NCI-H1436 treated with DMSO at 0.1 percent for 48 hours (cell line): Measurements from ENCODE around the gene CLOCK.

ENCODE experiments used
- DNase-seq: peaks from one replicate; lab custom pipeline; 2025; lab: John Stamatoyannopoulos, UW

Gene CLOCK

DNA sequence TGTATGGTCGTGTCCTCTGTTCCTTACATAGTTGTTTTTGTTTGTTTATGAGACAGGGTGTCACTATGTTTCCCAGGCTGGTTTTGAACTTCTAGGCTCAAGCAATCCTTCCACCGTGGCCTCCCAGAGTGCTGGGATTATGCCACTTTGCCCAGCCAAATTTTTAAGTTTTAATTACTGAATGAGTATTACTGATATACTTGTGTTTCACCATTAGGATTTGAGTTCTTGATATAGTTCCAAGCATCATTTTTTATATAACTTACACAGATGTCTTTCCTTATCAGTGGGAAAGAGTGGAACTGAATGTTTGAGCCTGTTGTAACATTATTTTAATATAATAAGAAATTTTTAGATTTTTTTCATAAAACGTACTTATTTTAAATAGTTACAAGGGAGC, 130.5 kb downstream of the CLOCK start:
- DNase-seq, result no peak

DNA sequence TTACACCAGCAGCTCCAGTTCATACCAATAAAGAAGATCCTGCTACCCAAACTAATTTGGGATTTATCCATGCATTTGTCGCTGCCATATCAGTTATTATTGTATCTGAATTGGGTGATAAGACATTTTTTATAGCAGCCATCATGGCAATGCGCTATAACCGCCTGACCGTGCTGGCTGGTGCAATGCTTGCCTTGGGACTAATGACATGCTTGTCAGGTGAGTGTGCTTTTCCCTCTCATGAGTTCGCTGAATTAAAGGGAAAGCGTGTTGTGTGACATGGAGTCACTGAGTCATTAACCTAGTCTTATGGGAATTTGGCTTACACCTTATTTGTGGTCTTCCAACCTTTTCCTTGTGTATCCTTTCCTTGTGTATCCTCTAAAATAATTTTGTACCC, 135.1 kb downstream of the CLOCK start:
- DNase-seq, result no peak

DNA sequence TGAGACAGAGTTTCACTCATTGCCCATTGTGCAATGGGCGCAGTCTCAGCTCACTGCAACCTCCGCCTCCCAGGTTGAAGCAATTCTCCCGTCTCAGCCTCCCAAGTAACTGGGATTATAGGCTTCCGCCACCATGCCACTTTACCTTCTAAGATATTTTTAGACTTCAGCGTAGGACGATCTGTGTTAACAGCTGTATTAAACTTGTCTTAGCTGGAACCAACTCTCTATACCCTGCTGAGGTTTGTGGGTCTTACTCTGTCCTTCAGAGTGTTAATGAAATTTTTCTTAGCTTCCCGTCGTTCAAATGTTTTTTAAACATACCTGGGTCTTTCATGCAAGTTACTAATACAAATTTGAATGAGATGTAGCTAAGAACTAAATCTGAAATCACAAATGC, 136.3 kb downstream of the CLOCK start:
- no peak for DNase-seq

DNA sequence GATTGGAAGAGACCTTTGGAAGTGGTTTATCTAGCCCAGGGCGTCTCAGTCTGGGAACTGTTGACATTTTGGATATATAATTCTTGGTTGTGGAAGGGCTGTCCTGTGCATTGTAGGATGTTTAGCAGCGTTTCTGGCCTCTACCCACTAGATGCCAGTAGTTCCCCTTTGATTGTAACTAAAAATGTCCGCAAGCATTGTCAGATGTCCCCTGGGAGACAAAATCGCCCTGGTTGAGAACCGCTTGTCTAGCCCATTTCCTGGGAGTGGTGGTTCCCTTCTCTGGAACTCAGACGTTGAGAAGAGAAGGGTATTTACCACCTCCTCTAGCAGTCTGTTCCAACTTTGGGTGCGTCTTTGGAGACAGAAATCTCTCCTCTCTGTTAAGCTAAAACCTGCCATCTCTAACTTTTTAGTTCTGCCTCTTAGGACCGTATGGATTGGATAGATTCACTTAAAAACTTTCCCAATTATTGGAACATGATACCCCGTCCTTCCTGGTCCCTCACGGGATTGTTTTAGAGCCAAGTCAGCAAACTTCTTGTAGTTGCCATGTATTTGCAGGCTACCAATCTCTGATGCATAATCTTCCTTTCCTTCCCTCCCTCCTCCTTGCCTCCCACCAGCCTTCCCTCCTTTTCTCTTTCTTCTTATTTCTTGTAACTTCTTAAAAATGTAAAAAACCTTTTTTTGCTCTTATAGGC, 137.1 kb downstream of the CLOCK start:
- no peak for DNase-seq

DNA sequence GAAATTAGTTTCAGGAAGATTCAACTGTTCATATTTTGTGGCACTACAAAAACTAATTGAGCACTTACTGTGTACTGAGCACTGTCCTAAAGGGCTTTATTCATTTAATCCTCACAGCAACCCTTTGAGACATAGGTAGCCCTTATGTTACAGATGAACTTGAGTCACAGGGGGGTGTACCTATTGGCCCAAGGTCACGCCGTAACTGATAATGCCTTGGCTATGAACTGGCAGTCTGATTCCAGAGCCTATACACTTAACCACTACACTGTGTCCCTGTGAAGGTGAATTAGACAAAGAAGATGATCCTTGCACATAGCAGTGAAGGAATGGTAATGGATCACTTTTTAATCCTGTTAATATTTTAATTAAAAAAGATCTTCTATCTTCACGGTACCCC, 138.9 kb downstream of the CLOCK start:
- no peak for DNase-seq

DNA sequence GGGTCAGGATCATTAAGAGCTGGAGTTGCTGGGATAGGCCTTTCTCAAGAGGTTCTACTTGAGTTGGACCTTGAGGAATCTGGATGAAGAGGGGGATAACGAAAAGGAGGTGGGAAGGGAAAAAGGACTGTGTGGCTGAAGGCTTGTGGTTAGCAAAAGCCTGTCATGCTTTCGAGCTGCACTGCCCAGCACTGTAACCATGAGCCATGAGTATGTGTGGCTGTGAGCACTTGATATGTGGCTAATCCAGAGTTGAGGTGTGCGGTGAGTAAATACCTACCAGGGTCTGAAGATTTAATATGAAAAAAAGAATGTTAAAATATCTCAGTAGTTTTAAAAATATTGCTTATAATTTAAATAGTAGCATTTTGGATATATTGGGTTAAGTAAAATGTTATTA, 139.6 kb downstream of the CLOCK start:
- no peak for DNase-seq

DNA sequence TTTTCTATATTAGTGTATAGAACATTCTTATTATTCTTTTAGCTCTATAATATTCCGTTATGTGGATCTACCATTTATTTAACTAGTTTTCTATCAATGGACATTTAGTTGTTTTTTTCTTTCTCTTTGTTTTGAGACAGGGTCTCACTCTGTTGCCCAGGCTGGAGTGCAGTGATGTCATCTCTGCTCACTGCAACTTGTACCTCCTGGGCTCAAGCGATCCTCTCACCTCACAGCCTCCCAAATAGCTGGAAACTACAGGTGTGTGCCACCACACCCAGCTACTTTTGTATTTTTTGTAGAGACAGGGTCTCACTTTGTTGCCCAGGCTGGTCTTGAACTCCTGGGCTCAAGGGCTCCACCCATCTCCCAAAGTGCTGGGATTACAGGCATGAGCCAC, 140.2 kb downstream of the CLOCK start:
- DNase-seq, result no peak

DNA sequence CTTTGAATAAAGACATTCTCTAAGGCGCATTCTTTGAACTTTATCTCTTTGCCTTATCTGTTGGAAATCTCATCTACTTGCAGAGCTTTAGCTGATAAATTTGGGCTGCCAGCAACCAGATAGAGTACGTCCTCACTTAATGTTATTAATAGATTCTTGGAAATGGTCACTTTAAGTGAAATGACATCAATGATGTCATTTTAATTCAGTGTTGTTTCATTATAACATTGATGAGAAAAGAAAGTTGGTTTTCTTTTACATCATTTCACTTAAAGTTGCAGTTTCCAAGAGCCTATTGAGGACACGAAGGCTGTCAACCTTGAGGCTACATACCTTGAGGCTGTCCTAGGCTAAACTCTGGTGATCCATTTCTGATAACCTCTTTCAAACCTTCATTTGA, 141.6 kb downstream of the CLOCK start:
- no peak for DNase-seq

DNA sequence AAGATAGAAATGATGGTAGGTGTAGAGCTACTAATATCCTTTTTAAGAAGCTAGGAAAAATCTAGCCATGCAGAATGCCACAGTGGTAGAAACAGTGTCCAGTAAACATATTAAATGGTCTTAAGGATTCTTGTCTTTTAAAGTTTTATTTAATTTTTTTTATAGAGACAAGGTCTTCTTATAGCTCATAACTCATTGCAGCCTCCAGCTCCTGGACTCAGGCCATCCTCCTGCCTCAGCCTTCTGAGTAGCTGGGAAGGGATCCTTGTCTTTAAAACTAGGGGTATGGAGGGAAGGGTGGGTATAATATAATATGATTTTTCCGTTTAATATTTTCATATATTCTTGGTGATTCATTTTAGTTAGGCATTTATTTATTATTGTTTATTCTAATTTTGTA, 147.1 kb downstream of the CLOCK start:
- DNase-seq, result no peak

DNA sequence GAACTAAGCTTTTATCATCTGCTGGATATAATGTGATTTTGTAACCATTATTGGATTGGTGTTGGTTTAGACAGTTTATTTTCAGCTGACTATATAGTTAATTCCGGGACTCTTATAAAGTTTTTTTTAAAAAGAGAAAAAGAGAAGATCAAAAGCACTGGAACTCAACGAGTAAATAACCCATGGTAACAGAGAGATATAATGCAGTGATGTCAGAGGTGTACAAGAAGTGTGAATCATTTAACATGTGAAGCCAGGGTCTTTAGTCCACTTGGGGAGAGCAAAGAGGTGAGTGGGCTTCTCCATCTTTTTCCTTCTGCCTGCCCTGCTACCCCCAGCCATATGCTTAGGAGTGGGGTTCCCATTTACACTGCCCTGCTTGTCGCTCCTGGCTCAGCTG, 147.7 kb downstream of the CLOCK start:
- DNase-seq, result no peak

DNA sequence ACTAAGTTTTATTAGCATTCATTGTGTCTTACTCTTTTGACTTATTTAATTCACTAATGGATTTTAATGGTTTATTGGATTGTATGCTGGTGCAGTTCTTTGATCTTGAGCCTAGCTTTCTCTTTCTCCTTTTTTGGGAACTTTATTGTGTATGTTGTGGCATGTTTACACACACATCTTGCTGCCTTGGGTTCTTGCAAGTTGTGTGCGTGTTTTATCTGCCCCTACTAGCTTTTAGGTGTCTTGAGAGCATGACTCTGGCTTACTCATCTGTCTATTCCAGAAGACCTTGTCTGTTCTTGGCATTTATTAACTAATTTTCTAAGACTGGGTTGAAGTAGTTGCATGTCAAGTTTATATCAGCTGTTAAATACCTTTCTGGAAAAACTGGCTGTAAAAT, 148.2 kb downstream of the CLOCK start:
- no peak for DNase-seq

DNA sequence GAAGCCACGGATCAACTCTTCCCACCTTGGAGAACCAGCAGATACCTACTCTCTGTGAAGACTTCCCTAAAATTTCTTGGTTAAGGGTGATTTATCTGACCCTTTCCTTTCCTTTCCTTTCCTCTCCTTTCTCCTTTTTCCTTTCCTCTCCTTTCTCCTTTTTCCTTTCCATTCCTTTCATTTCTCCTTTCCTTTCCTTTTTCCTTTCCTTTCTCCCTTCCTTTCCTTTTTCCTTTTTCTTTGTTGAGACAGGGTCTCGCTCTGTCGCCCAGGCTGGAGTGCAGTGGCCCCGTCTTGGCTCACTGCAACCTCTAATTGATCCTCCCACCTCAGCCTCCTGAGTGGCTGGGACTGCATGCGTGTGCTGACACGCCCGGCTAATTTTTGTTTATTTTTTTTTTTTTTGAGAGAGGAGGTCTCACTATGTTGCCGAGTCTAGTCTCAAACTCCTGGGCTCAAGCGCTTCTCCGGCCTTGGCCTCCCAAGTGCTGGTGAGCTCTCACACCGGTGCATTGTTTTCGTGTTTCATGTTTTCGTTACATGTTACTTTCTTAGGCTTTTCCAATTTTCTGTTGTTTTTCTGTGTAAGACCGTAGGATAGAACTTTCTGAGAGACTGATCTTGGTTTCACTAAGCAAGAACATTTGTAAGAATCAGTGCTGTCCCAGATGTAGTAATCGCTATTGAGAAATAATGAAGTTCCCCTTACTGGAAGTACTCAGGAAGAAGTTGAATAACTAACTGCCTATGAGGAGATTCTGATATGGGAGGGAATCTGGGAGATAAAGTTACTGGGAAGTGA, 149.0 kb downstream of the CLOCK start:
- no peak for DNase-seq

DNA sequence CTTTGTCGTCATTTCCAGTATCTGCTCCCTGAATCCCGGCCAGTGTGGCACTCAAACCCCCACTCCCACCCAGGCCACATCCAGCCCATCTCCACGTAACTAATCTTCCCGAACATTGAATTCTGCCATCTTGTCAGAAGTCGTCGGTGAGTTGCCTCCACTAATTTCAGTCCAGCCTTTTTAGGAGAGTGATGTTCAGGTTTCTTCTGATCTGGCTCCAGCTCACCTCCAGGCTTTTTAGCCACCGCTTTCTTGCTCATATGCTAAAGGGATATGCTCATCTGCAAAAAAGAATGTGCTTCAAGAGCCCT, 149.6 kb downstream of the CLOCK start:
- DNase-seq, result no peak

DNA sequence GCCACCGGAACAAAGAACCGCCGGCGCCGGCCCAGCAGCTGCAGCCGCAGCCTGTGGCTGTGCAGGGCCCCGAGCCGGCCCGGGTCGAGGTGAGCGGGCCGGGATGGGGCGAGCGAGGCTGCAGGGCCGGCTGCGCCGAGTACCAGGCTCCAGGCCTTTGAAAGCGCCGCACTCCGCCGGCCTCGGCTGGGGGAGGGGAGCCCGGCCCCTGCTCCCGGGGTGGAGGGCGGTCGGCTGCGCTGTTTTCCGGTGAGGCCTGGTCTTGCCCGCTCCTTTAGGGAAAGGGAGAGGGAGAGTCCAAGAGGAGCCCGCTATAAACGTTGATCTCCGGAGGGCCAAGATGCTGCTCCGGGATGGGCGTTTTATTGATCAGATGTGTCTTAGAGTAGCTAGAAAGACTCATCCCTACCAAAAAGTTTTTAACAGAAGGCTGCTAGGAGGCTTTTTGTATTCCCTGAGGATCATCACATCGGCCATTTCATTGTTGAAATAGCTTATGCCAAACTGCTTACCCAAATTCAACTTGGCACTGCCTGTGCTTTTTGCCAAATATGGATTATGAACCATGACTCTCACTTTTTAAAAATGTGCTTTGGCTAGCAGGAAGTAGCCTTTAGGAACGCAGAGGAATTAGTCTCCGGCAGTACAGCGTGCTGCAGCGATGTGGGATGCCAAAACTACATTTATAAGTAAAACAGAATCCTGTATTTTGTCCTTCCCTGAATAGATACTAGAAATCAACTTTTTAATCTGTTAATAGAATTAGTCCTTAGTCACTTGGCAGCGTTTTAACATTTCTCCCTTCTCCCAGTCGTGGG, 150.2 kb downstream of the CLOCK start:
- no peak for DNase-seq

DNA sequence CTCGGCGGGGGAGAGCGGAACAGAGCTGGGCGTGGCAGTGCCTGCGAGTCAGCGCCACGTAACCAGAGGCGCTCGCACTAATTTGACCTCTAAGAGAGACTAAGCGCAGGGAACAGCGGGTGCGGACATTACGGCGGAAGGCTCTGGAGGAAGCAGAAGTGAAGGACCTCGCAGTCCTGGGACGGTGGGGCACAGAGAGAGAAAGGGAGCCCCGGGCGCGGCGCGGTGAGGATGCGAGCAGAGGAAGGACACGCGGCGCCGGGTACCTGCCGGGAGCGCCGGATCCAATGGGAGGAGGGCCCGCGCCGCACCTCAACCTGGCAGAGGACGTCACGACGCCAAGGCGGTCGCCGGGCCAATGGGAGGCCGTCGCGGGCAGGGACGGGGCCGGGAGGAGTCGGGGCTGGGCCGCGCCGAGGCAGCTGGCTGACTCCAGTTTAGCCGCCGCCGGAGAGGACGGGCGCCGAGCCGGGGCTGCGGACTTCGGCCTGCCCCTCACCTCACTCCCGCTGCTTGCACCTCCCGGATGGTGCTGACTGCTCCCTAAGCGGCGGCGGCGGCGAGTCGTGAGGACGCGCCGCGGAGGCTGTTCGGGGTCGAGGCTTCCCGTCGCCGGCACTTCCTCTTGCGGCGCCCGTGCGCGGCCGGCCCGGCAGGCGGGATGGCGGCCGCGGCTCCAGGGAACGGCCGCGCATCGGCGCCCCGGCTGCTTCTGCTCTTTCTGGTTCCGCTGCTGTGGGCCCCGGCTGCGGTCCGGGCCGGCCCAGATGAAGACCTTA, 151.0 kb downstream of the CLOCK start, which contains the start of gene TMEM165:
Gene TMEM165 (plus strand): TSS at position 429 of the 779 bp plus-strand sequence. CDS start 233 bp downstream, at position 662.
- peak; percentile 40 for DNase-seq

DNA sequence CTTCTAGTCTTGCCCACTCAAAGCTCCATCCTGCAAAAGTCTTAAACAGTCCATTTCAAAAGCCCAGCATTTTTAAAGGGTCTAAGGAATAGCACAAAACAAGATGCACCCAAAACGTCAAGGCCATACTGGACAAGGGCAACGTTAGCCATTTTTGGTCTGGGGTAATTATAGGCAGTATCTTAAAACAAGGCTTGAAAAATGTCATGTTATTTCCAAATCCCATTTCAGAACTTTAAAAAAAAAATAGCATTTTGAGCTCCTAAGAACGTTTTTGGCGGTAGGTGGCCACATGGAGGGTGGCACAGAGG, 151.5 kb downstream of the CLOCK start:
- no peak for DNase-seq

DNA sequence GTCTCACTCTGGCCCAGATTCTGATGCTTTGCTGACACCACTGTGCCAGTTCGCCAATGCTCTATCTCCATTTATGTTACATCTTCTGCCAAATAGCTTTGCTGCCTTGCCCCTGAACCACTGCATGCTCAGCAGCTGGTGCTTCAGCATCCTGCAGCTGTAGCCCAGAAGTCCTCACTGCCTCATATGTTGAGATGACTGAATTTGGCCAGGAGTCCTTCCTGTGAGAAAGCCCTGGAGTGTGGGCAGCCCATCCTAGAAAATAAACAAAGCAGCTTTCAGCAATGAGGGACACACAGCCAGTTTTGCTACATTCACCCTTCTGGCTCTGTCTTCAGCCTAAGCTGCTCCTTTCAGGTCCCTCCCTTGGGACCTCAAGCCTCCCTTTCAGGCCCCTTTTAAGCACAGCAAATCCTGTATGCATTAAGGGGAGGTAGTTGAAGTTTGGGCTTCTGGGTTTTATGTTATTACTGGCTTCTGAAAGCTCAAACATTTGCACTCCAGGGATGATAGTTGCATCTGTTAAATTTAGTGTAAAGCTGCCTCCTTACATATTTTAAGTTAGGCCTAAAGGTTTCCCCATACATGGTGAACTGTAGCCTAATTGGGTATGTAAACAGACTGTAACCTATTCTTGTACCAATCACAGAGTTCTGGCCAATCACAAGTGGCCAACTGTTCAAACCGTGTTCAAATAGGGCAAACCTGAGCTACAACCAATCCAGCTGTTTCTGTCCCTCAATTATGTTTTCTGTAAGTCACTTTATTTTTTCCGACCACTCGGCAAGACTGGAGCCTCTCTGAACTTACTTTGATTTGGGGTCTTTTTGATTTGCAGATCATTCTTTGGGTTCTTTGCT, 153.0 kb downstream of the CLOCK start:
- DNase-seq, result no peak

DNA sequence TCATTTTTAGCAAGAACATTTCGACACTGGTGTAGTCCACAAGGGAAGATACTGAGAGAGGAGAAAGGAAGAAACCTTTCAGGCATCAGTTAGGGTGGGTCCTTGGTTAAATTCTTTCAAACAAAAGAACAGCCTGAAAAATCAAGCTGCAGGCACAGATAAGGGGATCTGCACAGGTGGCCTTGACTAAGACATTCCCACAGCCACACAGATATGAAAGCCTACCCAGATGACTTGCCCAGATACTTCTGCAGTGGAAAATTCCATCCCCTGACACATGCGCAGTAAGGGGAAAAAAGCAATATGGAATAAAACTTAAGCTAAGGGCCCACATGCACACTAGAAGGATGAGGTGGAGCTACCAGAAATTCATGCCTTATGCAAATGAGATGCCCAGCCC, 159.9 kb downstream of the CLOCK start:
- no peak for DNase-seq

DNA sequence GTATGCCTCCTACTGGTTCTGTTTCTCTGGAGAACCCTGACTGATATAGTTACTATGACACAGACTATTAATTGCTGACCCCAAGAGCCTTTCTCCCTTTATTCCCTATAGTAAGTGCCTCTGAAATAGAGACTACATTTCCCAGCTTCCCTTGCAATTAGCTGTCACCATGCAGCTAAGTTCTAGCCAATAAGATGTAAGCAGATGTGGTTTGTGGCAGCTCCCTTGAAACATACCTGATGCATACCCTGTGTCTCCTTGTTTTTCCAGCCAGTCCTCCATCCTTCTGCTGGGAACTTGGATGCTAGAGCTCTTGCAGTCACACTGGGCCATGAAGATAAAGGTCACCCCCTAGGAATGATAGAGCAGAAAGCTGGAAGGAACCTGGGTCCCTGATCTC, 160.6 kb downstream of the CLOCK start:
- no peak for DNase-seq

DNA sequence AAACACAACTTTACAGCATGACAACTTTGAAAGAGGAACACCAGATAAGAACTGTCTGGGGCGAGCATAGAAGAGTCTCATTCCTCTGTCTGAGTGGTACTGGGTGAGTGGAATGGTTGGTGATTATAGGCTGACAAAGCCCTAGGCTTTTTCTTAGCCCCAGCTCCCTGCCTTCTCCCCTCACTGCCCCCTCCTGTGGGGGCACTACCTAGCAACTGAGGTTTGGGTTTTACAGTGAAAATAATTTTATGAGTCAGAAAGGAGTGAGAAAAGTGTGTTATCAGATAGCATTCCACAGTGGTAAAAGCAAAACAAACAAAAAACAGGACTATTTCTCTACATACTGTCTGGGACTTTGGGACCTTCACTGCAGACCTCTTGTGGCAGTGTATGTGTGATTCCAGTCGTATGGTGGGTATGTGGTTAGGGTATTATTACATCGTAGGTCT, 161.5 kb downstream of the CLOCK start:
- DNase-seq, result no peak

DNA sequence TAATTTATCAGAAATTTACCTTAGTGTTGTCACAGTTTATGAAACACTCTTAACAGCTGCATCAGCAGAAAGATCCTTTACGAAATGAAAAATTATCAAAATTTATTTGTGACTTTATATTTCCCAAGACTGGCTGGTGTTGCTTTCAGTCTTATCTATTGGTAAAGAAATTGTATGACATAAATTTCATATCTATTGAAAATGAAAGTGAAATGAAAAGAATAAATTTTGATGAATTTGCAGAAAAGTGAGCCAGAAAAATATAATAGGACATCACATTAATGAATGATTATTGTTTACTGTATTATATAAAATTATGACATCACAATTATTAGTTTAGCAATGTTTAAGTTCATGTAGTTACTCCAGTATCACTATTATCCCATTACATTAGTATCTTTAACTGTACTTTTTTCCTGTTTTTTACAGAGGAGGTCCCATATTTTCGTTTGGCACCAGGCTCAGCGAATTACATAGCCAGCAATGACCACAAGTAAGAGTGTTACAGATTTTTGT, 164.2 kb downstream of the CLOCK start:
- DNase-seq, result no peak
